Head of caudate nucleus (tissue), 42 donors: ENCODE data around the gene TBX15.

Source experiments
- DNase-seq, 42 donors: peaks; one replicate each; pipeline versions ENCODE4 v3.0.0 to v3.0.0-alpha.2; 2020 to 2021; ENCODE audit warnings: mixed read lengths in 7 of 42
- intact Hi-C: fragments of 100-400 bp; cut with DNase I; formaldehyde crosslinking; loops from one replicate; pipeline ENCODE4 v1.15.0; 2022

The TBX15 gene

DNA sequence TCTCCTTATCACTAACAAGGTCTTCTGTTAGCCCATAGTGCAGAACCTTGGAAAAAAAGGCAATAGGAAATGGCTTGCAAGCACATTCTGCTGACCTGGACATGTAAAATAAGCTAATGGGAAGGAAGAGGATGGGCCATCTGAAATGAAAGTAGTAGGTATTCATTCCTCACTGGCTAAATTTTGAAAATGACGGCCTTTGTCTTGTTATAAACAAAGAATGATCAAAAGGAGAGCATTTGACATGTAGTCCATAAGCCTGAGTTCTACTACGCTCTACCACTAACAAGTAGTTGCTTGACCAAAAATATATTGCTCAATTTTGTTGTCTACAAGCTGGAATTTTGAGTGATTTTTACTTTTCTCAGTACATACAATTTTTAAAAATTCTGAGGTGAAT lies 75.6 kb downstream of the TBX15 start:
- no peak for DNase-seq

DNA sequence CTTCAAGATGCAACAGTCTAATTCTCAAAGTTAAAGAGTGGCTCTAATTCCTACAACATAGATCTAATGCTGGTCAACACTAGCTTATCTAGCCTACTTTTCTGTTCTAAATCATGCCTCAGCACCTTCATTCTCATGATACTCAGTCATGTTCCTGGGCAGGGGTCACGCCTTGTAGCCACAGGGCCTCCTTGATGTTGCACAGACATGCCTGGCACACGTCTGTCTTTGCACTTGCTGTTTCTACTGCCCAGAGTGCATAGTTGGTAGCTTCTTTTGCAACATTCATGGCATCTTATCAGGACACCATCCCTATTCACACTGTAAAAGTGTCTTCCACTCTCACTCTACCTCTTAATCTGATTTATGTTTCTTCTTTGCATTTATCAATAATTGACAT lies 76.6 kb downstream of the TBX15 start:
- intact Hi-C loops, result no loop called here
- DNase-seq, result no peak

More for the DNA sequence above, 75.6 kb downstream of the TBX15 start:
- intact Hi-C loops, result no loop called here

GRCh38 chr1:118907466-118907865 lies 80.7 kb downstream of the TBX15 start:
- no peak for DNase-seq
- intact Hi-C loops, result no loop called here

GRCh38 chr1:118905671-118906070 lies 82.5 kb downstream of the TBX15 start:
- DNase-seq, result no peak
- intact Hi-C loops, result no loop called here

GRCh38 chr1:118905196-118905595 lies 82.9 kb downstream of the TBX15 start:
- intact Hi-C loops, result no loop called here
- no peak for DNase-seq

GRCh38 chr1:118902711-118903191 lies 85.4 kb downstream of the TBX15 start:
- intact Hi-C loops, result no loop called here
- no peak for DNase-seq

DNA sequence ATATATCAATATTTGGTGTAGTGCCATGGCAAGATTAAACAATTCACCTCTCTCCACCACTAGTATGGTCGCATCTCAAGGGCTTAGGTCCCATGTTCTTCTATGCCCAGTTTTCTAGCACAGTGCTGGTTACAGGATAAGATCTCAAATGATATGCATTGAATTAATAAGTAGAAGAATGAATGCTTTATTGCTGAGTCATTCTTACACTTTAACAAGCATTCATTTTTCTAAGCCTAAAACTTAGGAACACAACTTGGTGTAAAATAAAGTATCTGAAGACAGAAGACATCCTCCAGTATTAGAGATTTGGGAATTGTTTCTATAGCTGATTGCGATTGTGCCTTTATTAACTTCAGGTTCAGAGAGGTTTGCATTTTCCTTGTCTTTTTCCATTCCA lies 85.8 kb downstream of the TBX15 start:
- no peak for DNase-seq
- intact Hi-C loops, result no loop called here

DNA sequence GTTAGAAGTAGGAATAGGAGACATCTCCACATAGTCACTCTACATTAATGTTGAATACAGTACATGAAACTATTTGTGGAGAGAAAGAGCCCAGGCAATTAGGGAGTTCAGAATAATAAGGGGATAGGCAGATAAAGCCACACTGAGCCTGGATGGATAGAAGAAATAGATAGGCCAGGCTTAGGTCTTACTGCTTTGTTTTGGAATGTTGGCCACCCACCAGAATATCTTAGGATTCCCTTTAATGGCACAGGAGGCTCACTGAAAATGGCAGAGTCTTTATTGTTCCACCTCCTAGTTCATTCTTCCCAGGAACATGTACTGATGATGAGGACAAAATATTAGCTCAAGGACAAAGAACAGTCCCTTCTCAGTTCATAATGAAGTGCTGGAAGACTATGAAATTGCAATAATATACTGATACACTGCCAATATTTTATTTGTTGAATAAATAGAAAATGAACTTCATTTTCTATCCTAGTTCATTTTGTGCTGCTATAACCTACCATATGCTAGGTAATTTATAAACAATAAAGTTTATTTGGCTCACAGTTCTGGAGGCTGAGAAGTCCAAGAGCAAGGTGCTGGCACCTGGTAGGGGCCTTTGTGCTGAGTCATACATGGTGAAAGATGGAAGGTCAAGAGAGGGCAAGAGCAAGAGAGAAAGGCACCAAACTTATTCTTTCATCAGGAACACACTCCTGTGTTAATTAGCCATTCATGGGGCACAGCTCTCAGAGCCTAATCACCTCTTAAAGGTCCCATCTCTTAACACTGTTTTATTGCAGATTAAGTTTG lies 87.3 kb downstream of the TBX15 start:
- no peak for DNase-seq
- intact Hi-C loops, result no loop called here

- intact Hi-C loops, result no loop called here
- DNase-seq, result no peak
These were observed 88.8 kb downstream of the TBX15 start for GRCh38 chr1:118899340-118899739.

DNA sequence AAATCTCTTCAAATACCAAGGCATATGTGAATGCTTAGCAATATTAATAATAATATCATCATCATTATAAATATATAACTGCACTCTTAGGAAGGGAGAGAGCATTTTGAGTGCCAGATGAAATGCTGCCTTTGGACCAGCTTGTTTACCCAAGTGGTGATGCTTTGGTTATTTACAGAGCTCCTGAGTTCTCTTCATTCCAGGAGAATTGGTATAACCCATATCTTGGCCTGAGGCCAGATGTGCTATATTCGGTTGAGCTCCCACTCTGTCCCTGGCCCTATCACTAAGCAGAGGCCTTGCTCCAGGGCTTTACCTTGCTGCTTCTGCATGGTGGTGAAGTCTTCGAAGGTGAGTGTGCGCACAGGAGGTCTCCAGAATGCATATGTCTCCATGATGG lies 89.4 kb downstream of the TBX15 start:
- no peak for DNase-seq
- intact Hi-C loops, result no loop called here

DNA sequence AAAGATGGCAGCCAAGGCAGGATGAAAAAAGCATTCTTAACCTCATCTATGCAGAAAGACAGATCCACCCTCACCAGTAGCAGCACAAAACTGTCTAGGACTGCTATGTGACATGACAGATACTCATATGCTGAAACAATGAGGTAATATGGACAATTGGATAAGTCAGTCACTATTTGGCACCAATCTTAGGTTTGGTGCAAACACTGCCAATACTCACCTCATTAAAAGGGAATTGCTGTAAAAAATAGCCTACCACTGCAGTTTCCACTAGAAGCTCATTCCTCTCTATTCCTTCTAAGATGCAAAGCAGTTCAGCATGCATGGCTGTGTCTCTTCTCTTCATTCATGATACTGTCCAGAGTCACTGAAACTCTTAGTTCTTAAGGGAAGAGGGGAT lies 91.7 kb downstream of the TBX15 start:
- no peak for DNase-seq
- intact Hi-C loops, result no loop called here

DNA sequence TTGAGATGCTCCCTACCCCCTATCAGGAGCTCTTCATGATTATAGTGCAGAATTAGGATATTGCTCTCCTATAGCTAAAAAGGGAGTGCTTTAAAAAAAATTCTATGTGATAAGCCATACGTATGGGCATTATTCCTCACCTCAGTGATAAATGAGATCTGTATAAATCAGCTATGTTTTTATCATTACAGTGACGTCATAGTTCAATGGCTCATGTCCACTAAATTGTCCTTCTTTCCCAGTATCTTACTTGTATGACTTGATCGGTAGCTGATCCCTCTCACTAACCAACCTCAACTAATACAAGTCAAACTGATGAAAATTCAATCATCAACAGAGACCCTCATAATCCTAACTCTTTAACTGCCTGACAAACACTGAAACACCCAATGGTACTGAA lies 93.3 kb downstream of the TBX15 start:
- no peak for DNase-seq
- intact Hi-C loops, result no loop called here

DNA sequence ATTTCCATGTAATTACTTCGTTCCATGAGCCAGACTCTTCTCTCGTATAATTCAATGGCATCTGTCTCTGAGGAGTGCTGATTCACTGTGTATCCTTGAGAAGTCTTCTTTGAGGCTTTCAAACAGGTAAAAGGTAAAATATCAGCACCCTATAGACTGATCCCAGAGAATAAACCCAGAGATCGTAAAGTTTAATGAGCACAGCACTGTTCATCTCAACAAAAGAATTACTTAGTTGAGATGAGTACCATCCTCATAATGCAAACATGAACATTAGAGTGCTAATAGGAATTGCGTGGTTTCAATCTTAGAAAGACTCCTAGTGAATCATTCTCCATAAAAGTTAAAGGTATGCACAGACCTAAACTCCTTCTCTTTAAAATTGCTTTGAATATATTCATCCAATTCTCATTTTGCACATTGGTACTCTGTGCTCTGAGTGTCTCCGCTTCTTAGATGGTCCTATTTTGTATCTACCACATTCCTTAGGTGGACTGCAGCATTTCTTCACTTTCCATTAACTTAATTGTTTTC lies 97.2 kb downstream of the TBX15 start:
- intact Hi-C loops, result no loop called here
- no peak for DNase-seq

DNA sequence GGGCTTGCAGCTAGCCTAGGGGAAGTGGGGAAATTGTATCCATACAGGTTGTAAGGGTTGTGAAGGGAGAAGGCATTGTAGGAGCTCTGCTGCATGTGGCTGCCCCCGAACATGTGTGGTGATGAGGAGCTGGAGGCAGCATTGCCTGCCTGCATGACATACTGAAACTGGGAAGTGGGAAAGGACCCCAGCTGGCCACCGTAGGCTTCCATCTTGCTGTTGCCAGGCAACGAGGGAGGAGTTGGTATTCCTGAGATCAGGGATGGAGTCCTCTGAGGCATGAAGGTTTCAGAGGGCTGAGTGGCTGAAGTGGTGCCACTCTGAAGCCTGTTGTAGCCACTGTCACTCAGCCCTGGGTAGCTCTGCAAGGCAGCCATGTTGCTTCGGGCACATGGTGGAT lies 103.2 kb downstream of the TBX15 start:
- intact Hi-C loops, result no loop called here
- DNase-seq, result no peak

- DNase-seq, result no peak
- intact Hi-C loops, result no loop called here
These were observed 106.4 kb downstream of the TBX15 start for GRCh38 chr1:118881751-118882150.

DNA sequence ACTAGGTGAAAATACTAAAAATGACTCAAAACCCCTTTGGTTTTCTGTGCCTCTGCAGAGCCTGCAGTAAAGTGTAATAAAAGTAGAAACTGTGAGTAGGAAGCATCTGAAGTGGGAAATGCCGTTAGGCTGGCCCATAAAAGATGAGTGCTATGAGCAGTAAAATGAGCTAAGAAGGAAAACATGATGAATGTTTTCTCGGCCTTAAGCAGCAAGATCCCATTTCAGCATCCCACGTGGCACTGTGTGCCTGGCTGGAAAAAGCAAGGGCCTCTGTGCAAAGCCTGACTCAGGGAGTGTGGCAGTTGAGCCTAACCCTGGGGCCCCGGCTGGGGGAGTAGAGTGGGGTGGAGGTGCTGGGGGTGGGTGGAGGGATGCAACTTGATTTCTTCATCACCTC lies 109.5 kb downstream of the TBX15 start:
- no peak for DNase-seq
- intact Hi-C loops, result no loop called here

GRCh38 chr1:118877668-118878396 lies 110.3 kb downstream of the TBX15 start:
- no peak for DNase-seq
- intact Hi-C loops, result no loop called here

GRCh38 chr1:118871582-118872171 lies 116.5 kb downstream of the TBX15 start:
- intact Hi-C loops, result no loop called here
- no peak for DNase-seq

DNA sequence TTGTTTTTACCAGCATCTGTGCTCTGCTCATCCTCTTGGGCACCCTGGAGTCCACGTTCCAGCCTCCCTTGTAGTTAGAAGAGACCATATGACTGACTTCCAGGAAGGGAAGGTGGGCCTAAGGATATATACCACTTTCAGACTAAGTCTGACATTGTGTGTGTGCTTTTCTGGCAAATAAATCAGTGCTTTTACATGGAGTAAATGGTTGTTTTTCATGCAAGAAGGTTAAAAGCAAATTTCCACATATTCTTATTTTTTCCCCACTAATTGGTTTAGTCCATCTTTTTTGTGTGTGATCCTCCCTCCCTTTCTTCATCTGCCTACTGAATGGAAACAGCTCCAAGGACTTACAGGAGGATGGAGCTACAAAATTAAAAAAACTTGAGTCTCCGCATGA lies 119.8 kb downstream of the TBX15 start:
- no peak for DNase-seq
- intact Hi-C loops, result no loop called here

GRCh38 chr1:118866330-118866729 lies 121.8 kb downstream of the TBX15 start:
- no peak for DNase-seq
- intact Hi-C loops, result no loop called here
